GM21515 (cell line): ENCODE measurements around the gene MCTP1.

ENCODE experiments used
- ATAC-seq: cut with Tn5 transposase; IDR thresholded peaks from one replicate; pipeline ENCODE4 v1.9.1; 2021; ENCODE audit not compliant: unreplicated experiment

Gene MCTP1

DNA sequence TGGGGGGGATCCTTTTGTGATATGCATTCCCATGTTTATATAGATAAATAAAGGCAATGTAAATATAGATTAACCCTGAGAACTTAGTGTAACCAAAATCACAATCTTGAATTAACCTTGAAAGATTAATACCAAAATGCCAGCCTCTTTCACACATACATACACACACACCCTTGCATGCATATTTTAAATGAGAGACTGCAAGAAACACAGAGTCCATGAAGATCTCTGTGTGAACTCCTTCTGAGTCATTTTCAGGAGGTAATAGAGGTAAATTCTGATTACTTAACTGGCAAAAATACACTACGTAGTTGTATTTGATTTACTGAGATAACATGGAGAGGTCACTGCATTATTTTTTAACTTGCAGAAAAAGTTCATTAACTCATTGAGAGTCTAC lies 548.4 kb downstream of the MCTP1 start:
- ATAC-seq: no peak

DNA sequence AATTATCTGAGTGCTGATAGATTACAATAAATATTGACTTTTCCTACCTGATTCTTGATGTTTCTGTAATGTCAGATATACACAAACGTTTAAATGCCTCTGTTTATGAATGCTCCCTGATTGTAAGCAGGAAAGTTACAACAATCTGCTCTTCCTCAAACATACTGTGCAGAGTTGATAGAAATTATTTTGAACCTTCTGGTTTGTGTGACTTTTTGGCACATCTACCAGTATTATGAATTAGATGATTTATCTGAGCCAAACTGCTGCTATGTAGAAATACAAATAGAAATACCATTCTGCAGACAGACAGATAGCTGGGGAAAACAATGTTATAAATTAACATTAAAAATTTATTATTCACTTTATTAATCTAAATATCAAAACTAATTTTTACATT lies 553.4 kb downstream of the MCTP1 start:
- ATAC-seq: no peak

DNA sequence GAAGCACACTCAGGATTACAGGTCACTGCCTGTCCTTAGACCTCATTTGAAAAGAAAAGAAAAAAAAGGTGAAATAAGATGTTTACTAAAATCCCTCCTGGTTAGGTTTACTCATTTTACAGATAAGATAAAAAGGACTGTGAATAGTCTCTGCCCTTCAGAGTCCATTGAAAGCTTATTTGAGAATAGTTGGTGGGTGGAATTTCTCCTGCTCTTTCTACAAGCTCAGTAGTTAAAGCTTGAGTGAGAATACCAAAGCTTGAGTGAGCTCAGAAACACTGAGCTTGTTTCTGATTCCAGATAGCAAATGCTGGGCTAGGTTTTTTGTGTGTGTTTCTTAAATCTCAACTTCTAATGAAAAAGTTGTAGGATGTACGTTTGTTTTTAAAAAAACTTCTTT lies 559.8 kb downstream of the MCTP1 start:
- ATAC-seq: no peak

DNA sequence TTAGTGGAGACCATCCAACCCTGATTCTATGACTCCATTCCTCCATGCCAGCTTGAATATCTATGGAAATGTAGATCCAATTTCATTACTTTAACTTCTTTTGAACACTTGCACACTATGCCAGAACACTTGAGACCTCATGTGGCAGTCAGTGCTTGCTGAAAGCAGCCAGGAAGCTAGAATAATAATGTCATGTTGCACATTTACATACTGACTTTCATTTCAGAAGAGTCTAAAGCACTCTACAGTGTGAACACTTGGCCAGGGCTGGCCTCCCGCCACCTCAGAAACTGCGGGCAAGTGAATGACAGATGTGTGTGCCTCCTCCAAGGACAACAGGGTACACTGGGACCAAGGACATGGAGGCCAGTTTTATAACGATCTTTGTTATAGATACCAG lies 569.1 kb downstream of the MCTP1 start:
- no peak for ATAC-seq

DNA sequence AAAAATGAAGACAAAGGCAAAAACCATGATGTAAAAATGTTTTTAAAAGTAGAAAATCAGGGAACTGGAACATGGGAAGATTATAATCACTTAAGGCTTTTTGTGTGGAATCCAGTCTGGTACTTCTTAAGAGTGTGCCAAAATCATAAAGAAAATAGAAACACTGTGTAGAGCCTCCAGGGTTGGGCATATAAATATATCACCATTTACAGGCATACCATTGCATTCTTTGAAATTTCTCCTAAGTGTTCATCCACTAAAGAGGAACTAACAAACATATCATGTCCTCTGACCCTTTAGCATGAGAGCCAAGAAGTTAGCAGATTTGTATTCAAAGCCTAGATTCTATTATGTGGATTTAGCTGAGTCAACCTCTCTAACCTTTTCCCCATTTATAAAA lies 573.1 kb downstream of the MCTP1 start:
- ATAC-seq: no peak

DNA sequence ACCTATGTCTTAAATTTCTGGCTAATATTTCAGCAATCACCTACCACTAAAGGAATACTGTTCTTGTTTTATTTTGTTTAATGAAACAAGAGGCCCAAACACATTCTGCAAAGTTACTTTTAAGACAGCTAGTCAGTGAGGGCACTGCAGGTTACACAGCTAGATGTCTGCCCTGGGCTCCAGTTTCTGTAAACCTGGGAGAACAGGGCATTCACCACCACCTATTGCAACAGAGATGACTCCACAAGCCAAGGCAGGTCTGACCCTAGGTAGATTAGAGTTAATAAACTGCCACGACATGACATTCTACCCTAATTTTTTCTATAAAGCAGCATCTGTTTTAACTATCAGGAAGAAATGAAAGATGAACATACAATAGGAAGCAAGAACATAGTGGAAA lies 575.6 kb downstream of the MCTP1 start:
- ATAC-seq: no peak

DNA sequence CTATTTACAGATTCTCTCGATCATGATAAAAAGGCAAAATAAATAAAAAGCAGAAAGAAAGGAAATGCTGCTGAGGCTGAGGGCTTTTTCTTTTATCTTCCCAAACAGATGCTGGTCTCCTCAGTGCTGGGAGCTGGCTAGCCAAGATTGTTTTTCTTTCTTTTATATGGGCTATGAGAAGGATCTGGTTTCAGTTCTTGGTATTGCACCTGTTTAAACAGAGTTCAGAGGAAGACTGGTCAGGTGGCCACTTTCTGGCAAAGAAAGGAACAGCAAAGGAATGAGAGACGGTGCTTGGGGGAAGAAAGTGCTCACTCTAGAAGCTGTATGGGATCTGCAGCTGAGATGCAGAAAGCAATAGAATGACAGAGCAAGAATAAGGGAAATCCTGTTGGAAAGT lies 577.5 kb downstream of the MCTP1 start:
- ATAC-seq: no peak

DNA sequence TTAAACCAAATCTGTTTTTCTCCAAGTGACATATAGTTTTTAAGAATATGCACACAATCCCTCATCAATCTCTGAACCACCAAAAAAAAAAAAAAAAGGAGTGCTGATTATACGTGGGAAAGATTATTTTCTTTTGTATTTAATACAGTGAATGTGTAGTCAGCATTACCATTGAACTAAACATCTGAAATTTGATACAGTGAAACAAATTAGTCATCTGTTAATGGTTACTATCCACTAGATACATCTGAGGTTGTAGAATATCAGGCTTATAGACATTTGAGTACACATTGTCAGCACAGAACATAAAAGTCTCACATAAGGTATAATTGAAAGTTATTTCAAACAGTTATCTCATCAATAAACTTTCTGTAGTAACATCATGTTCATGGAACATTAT lies 579.5 kb downstream of the MCTP1 start:
- no peak for ATAC-seq

DNA sequence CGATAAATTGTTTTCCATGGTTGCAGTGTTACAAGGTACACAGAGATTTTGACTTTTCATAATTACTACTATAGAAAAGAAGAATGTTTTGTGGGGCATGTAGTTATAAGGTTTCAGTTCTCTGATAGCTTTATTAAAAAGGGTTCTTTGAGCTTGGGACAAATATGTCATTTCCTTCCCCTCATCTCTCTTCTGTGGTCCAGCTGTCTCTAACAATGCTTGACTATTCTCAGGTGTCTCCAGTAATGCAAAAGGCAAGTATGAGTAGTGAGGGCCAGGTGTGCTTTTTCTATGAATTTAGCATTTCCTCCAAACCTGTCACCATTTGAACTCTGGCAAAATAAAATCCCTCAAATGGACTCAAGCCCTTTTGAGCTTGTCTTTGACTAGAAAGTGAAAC lies 582.2 kb downstream of the MCTP1 start:
- peak; percentile 73 for ATAC-seq

DNA sequence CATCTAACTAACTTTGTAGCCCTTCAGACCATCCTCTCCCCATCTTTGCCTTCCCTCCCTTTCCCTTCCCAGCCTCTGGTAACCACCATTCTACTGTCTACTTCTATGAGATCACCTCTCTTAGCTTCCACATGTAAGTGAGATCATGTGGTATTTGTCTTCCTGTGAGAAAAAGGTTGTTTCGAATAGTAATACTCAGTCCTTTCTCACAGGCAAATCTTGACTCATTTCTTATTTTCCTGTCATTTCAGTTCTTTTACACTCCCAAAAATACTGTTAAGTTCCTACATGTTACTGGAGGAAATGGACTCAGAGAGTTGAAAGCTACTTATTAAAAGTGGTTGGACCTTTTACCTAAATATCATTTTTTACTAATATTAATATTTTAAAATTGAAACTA lies 584.3 kb downstream of the MCTP1 start:
- peak; percentile 72 for ATAC-seq

DNA sequence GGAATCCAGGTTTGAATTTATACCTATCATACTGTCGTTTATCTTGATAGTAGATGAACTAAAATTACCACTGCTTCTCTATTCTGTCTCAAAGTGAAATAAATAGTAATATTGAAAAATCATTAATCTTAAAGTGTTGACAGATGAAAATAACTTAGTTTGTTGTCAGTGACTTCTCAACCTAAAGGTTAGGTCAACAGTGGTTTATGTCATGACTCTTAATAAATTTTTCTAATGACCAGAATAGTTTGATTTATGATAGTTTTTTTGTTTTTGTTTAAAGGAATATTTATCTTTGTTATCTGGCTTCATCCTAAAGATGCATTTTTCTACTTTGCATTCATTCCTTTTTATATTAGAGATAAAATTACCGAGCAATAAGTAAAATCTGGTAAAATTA lies 585.3 kb downstream of the MCTP1 start:
- ATAC-seq: no peak

DNA sequence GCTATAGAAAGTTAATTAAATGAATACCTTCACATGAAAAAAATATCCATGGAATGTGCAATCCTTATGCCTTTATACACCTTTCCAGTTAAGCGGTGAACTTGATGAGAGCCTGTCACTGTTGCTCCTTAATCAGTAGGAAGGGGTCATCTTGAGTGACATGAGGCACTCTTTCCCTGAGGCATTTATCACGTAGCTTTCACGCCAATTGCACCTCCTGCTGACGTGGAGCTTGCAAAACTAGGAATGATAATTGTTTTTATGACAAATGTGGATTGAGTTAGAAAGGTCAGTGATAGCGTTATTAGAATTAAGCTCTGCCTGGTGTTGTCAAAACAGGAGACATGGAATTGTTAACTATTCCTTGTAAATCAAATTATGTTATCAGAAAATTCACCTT lies 586.7 kb downstream of the MCTP1 start:
- no peak for ATAC-seq

DNA sequence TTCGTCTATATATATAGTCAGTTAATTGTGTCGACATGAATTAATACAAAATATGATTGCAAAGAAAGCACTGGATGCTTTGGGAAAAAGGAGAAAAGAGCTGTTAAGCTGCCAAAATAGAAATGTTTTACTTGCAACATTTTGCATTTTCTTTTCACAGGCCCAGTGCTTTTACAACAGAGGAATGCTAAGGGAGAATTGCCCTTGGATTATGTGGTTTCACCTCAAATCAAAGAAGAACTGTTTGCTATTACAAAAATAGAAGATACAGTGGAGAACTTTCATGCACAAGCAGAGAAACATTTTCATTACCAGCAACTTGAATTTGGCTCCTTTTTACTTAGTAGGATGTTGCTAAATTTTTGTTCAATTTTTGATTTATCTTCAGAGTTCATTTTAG lies 590.2 kb downstream of the MCTP1 start:
- ATAC-seq: no peak

DNA sequence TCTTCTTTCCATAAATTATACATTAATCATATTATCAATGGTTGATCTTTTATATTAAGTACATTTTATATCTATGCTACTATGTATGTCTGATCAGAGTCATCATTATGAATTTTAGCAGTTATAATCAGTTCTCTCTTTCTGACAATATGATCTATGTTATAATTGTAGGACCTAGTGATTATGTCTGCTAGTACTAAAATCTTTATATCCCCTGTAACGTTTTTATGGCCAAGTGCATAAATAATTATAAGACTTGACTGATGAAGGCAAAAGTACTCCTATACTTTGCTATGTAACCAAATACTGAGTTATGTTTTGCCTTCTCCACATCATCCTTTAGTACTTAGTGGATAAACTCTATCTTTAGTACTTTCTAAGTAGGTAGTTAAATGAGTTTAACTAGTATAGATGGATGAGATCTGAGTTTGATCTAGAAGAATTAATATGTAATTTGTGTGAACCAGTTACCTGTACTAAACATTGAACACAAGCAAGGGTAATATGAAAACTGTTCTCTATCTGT lies 591.0 kb downstream of the MCTP1 start:
- no peak for ATAC-seq

DNA sequence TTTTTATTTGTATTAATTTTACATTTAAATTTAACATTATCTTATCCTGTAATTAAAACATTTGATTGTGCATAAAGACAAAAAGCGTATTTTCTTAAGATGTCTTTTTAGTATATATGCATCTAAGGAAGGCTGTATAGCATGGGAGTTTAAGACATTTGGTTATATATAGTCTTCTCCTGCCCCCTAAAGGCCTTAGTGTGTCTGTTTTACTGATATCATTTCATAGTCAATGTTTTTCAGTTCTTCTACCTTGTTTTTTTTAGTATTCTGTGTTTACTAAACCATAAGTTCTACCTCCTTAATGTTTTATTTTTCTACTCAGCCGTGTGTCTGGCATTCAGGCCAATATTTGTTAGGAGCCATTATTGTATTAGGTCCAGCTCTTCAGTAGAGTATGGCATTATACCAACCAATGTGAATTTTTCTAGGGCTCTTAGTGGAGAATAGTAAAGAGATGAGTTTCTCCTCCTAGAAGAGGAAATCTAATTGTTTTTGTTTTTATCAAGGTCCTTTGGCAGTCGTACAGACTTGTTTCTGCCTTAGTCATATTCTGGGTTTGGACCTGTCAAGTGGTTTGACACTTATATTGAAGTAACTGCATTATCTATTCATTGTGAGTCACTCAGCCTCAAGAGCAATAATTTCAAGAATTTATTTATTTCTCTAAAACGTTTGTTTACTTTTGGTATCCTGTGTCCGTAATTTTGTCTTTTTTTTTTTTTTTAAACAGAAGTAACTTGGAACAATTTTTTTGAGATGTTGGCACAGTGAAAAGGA lies 591.7 kb downstream of the MCTP1 start:
- ATAC-seq: peak; percentile 78

DNA sequence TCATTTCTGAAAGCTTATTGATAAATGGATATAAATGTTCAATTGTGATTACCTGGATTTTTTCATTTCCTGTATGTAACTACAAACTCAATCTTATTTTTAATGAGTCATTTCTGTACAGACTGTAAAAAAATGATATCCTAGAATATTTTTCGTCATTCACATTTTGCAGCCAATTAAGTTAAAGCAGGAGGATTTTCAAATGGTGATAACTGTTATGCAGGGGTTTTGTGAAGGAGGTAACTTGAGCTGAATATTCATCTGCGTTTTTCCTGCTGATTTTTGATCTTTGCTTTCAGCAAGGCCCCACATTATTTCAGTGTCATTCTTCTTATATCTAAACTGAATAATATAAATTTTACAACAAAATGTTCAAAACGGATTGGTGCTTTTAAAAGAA lies 592.3 kb downstream of the MCTP1 start:
- ATAC-seq: no peak

DNA sequence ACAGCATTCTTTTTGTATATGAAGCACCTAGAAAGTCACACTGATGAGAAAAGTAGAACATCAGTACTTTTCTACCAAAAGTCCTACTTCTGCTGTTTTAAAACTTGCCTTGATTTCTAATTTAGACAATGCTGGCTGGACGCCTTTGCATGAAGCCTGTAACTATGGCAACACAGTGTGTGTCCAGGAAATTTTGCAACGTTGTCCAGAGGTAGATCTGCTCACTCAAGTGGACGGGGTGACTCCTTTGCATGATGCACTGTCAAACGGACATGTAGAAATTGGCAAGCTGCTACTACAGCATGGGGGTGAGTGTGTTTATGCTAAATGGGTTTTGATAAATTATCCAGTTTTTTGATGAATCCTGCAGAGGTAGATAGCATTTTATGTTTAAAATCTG lies 592.9 kb downstream of the MCTP1 start:
- ATAC-seq: no peak

DNA sequence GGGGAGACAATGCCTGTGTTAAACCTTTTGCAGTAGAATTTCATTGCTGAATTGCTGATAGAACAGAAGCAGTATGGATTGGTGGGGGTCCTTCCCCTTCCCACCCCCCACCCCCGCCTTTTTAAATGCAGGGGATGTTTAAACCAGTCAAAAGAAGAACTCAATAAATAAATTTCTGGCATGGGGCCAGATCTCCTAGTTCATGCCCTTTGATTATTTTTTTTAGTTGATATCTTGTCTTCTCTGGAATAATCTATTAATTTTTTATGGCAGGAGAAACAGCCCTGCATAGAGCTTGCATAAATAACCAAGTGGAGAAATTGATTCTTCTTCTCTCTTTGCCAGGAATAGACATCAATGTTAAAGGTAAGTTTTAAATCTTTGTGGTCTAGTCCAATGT lies 593.6 kb downstream of the MCTP1 start:
- no peak for ATAC-seq

DNA sequence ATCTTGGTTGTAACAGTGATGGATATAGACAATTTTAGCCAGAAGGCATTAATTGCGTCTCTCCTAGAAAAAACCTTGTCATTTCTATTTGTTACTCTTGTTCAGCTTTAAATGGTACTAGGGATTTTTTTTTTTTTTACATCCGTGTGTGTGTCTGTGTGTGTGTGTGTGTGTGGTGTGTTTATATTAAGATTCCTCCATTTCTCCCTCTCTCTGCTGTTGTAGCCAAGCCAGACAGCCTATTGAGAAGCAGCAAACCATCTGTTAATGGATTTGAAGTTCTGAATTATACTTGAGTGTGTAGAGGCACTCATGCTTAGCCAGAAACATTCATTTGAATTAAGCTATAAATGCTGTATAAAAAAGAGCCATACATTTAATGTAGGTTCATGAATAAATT lies 594.1 kb downstream of the MCTP1 start:
- ATAC-seq: no peak

DNA sequence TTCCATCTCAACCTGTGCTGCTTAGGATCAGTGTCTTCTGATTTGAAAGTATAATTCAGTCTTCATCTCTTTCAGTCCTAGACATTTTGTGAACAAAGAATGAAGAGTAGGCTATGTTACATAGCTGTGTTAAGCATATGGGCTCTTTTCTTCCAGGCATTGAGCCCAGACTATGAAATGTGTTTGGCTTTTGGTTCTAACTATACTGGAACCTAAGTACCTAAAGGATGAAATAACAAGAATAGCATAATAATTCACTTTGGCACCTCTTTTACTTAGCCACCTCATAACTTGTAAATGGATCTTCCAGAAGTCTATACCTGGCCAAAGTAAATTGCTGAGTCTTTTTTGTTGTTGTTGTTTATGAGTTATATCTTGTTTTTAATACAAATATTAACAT lies 595.0 kb downstream of the MCTP1 start:
- no peak for ATAC-seq

DNA sequence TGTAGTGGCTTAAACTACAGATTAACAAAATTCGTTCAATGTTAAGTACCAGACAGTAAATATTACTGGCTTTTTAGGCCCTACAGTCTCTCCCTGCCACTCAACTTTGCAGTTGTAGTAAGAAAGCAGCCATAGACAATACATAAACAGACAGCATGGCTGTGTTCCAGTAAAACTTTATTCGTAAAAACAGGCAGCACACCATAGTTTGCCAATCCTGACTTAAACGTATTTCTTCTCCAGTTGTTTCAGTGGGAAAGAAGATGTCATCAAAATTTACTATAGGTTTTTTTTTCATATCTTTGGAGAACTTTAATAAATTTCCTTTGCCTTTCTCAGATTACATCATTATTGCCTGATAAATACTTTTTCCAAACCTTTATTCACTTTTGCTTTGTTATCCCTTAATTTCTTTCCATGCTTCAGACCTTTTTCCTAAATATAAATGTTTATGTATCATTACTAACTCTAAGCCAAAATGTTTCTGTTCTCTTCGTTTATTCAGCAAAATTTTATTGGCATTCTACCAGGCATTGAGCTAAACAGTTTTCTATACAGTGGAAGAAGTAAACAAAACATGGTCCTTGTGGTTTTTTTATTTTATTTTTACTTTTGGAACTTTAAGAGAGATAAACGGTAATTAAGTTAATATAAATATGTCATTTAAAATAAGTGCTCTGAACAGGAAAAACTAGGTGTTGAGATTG lies 601.9 kb downstream of the MCTP1 start:
- no peak for ATAC-seq

DNA sequence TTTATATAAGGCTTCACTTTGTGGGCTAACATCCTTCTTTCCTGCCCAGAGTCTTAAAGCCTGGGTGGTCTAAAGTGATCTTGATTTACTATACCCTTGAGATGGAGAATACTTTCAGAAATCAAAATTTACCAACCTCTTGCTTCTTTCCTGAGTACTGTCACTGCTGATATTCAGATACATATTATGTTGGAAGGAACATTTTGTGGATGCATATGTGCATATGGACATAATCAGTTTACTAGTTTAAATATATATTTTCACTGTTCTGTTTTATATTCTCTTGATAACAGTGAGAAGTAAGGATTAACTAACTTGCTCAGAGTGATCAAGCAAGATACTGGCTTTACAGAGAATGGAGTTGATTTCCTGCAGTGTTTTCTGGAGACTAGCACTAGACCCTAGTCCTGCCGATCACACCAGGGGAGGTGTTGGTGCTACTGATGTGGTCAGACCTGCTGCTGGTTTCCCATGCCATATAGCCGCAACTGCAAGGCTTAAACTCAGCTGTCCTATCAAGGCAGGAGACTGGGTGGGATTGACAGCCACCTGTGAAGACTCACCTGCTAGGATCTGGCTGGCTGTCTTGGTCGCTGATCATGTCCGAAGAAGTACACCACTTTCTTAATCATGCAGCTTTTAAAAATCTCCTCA lies 608.8 kb downstream of the MCTP1 start:
- no peak for ATAC-seq
